GM12878 (cell line): ENCODE measurements around the gene CHST14. TPM values are rescaled to one million over a fixed set of nuclear protein-coding genes. Genes with fewer than 3 reads are reported as not detected.

ENCODE experiments used
- ATAC-seq: fragments of 200-7000 bp; cut with Tn5 transposase; 3 replicates; pipeline ENCODE4 v1.9.1; 2020; ENCODE audit warnings: mild to moderate bottlenecking, moderate library complexity
- BruUV-seq: library from RNA; stranded (reverse); fragments of 400-500 nt; replicated peaks from 2 replicates; lab custom pipeline; 2021; lab: Mats Ljungman, UMichigan
- CTCF ChIA-PET: fragments of 300-600 bp; sonication (Branson Sonifier 250); formaldehyde crosslinking; extraction: SDS; loops from one replicate; lab custom pipeline; 2021; ENCODE audit warnings: inconsistent platforms; lab: Yijun Ruan, JAX
- POLR2A ChIA-PET: fragments of 350-600 bp; formaldehyde crosslinking; extraction: SDS; loops from one replicate; lab custom pipeline; 2021; ENCODE audit warnings: inconsistent platforms; lab: Charles Lee
- RAD21 ChIA-PET: fragments of 300-600 bp; sonication (Branson Sonifier 250); formaldehyde crosslinking; loops from one replicate; lab custom pipeline; 2023; ENCODE audit warnings: antibody characterized with exemption; ENCODE audit not compliant: unreplicated experiment; lab: Charles Lee
- SMC1A ChIA-PET: fragments of 300-600 bp; sonication (Branson Sonifier 250); formaldehyde crosslinking; loops from one replicate; lab custom pipeline; 2023; ENCODE audit not compliant: unreplicated experiment, uncharacterized antibody; lab: Charles Lee
- DNase-seq: peaks from one replicate; pipeline ENCODE4 v3.0.0-alpha.2; 2011; ENCODE audit warnings: low read depth, low spot score
- FAIRE-seq: peaks from 3 replicates; lab custom pipeline; 2011; peaks lifted over from hg19 to GRCh38; lab: Jason Lieb, UNC
- H2AFZ ChIP-seq: 2 replicates; pipeline ENCODE4 v1.6.0; 2011; ENCODE audit warnings: low read depth, low read length, control low read depth; ENCODE audit not compliant: control insufficient read depth
- H3K27ac ChIP-seq: 2 replicates; pipeline ENCODE4 v1.5.1; 2011; ENCODE audit warnings: control low read depth; ENCODE audit not compliant: control insufficient read depth, insufficient read depth
- H3K27me3 ChIP-seq, 2 experiments: replicated peaks in 1 of 2; 2 replicates each; pipeline versions ENCODE4 v1.6.0 to v1.6.1; 2011; ENCODE audit warnings: low read length in 1 of 2; ENCODE audit not compliant: control insufficient read depth in 2 of 2, insufficient read depth in 2 of 2
- H3K36me3 ChIP-seq, 2 experiments: 2 replicates each; pipeline ENCODE4 v1.5.1; 2011; ENCODE audit warnings: low read length in 1 of 2; ENCODE audit not compliant: control insufficient read depth in 2 of 2, insufficient read depth in 2 of 2
- H3K4me1 ChIP-seq: 2 replicates; pipeline ENCODE4 v1.6.1; 2011; ENCODE audit warnings: mild to moderate bottlenecking, low read length, moderate library complexity, mixed read lengths; ENCODE audit not compliant: control insufficient read depth, insufficient read depth
- H3K4me2 ChIP-seq: 2 replicates; pipeline ENCODE4 v1.6.0; 2011; ENCODE audit warnings: control low read depth; ENCODE audit not compliant: control insufficient read depth, insufficient read depth
- H3K4me3 ChIP-seq: fragments of 200-600 bp; sonication (generic); 2 replicates; pipeline ENCODE4 v1.5.1; 2016
- H3K79me2 ChIP-seq: 2 replicates; pipeline ENCODE4 v1.6.0; 2011; ENCODE audit warnings: low read length; ENCODE audit not compliant: control insufficient read depth, insufficient read depth
- H3K9ac ChIP-seq: 2 replicates; pipeline ENCODE4 v1.8.0; 2011; ENCODE audit warnings: low read length, control low read depth, mixed read lengths; ENCODE audit not compliant: control insufficient read depth, insufficient read depth
- H3K9me3 ChIP-seq: replicated peaks from 3 replicates; pipeline ENCODE4 v1.5.1; 2011; ENCODE audit warnings: mild to moderate bottlenecking, low read length; ENCODE audit not compliant: control insufficient read depth, insufficient read depth
- H4K20me1 ChIP-seq: 2 replicates; pipeline ENCODE4 v1.6.0; 2011; ENCODE audit not compliant: control insufficient read depth, insufficient read depth
- CBX5 ChIP-seq: sonication (generic); IDR thresholded peaks from 2 replicates; pipeline ENCODE4 v1.6.1; 2016; ENCODE audit warnings: low read depth, moderate library complexity, mild to moderate bottlenecking, inconsistent platforms
- CREM ChIP-seq: IDR thresholded peaks from 2 replicates; pipeline ENCODE4 v1.6.1; 2014; ENCODE audit warnings: antibody characterized with exemption, low read depth
- EED ChIP-seq: sonication (generic); IDR thresholded peaks from 2 replicates; pipeline ENCODE4 v1.6.1; 2016; ENCODE audit warnings: antibody characterized with exemption, low read depth
- GABPA ChIP-seq: IDR thresholded peaks from 2 replicates; pipeline ENCODE4 v1.6.1; 2014; ENCODE audit warnings: antibody characterized with exemption, low read depth, mild to moderate bottlenecking, inconsistent platforms
- IKZF2 ChIP-seq, 2 experiments: fragments of 450-650 bp; IDR thresholded peaks; 2 replicates each; pipeline ENCODE4 v1.6.1; 2017; ENCODE audit warnings: mild to moderate bottlenecking in 2 of 2, moderate library complexity in 2 of 2
- KDM1A ChIP-seq: fragments of 200-600 bp; sonication (generic); IDR thresholded peaks from 2 replicates; pipeline ENCODE4 v1.6.1; 2016; ENCODE audit warnings: borderline replicate concordance
- NFIC ChIP-seq: IDR thresholded peaks from 2 replicates; pipeline ENCODE4 v1.6.1; 2012; ENCODE audit warnings: low read depth, mild to moderate bottlenecking, inconsistent platforms, low read length, moderate library complexity
- STAT1 ChIP-seq: fragments of 450-650 bp; conservative IDR thresholded peaks from 2 replicates; pipeline ENCODE4 v1.6.1; 2014; ENCODE audit warnings: antibody characterized with exemption, mild to moderate bottlenecking
- TCF7 ChIP-seq: IDR thresholded peaks from 2 replicates; pipeline ENCODE4 v1.6.1; 2014; ENCODE audit warnings: antibody characterized with exemption, borderline replicate concordance
- YY1 ChIP-seq: IDR thresholded peaks from 2 replicates; pipeline ENCODE4 v1.6.1; 2011; ENCODE audit warnings: low read depth, mild to moderate bottlenecking, low read length
- ZBED1 ChIP-seq: IDR thresholded peaks from 2 replicates; pipeline ENCODE4 v1.6.1; 2016; ENCODE audit warnings: borderline replicate concordance
- whole genome bisulfite sequencing: methylation state at CpG from one replicate; pipeline ENCODE4 v1.1.6; 2016; ENCODE audit warnings: low lambda C conversion rate; ENCODE audit not compliant: insufficient replicate concordance, insufficient coverage; ENCODE audit errors: missing lambda C conversion rate; 5-methylcytosine and 5-hydroxymethylcytosine counted together
- in situ Hi-C: fragments of 300-500 bp; cut with MboI; formaldehyde crosslinking; loops from 9 replicates; pipeline ENCODE4 v1.14.3; 2018; ENCODE audit warnings: mixed read lengths
- intact Hi-C: fragments of 100-400 bp; cut with micrococcal nuclease; formaldehyde crosslinking; loops from one replicate; pipeline ENCODE4 v1.14.2; 2022; ENCODE audit not compliant: unreplicated experiment
- polyA plus RNA-seq, 11 experiments: library from polyadenylated mRNA; depleted of rRNA in 4 of 11; unstranded in 6 of 11; stranded (reverse) in 5 of 11; fragments of >200 nt; fragmentation: Nextera tagmentation in 4 of 11; fragmentation: Illumina TruSeq in 1 of 11; extraction: Ambion mirVana in 4 of 11; extraction: Trizol in 1 of 11; gene quantifications; 1 replicate in 1 of 11; 2 replicates in 10 of 11; pipeline versions ENCODE4 v1.2.1 to v1.2.3, GENCODE V29; 2011 to 2016; ENCODE audit warnings: inconsistent platforms in 2 of 11, missing spikeins in 2 of 11, low read depth in 1 of 11
- total RNA-seq, 4 experiments: library from RNA; depleted of rRNA in 3 of 4; stranded (reverse); fragments of >200 nt in 3 of 4; fragmentation: Illumina TruSeq in 1 of 4; extraction: Trizol in 1 of 4; gene quantifications; 2 replicates each; pipeline versions ENCODE4 v1.2.1 to v1.2.3, GENCODE V29; 2013 to 2021
- TF ChIP-seq, protein P1 (sequence below): IDR thresholded peaks from 2 replicates; pipeline ENCODE4 v1.6.1; 2012; ENCODE audit warnings: low read depth, low read length, improper control_type of control experiment
- TF ChIP-seq, protein P2 (sequence below): IDR thresholded peaks from 2 replicates; pipeline ENCODE4 v1.6.1; 2012; ENCODE audit warnings: mild to moderate bottlenecking, low read depth, low read length

CHST14 gene
- total and polyA plus RNA-seq, 10 of the 15 experiments (the other 5 are each of a cell fraction or from before 2014, with no cell fraction given), result 1.3 to 12.8 (median 6.2) TPM

DNA sequence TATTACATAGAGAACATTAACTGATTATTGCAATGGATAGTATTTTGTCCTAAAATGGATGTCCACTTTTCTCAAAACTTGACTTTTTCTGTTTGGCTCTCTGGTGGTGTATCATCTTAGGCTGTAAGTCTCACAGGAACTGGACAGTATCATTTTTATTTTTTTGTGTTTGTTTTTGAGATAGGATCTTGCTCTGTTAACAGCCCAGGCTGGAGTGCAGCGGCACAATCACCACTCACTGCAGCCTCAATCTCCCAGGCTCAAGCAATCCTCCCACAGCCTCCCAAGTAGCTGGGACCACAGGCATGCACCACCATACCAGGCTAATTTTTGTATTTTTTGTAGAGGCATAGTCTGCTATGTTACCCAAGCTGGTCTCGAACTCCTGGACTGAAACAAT, 13.1 kb downstream of the CHST14 start:
- intact Hi-C loops, result no loop called here
- TF ChIP-seq, protein P1, sequence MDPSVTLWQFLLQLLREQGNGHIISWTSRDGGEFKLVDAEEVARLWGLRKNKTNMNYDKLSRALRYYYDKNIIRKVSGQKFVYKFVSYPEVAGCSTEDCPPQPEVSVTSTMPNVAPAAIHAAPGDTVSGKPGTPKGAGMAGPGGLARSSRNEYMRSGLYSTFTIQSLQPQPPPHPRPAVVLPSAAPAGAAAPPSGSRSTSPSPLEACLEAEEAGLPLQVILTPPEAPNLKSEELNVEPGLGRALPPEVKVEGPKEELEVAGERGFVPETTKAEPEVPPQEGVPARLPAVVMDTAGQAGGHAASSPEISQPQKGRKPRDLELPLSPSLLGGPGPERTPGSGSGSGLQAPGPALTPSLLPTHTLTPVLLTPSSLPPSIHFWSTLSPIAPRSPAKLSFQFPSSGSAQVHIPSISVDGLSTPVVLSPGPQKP, result no peak
- TF ChIP-seq CBX5, result no peak
- TF ChIP-seq, all 136 proteins: peak for 0
- in situ Hi-C loops, result no loop called here
- FAIRE-seq (no peak), ATAC-seq (no peak), DNase-seq (no peak)
- H3K4me3 ChIP-seq, result no peak overlapping the region
- no peaks in the 10 kb centered on the region for H3K9me3 ChIP-seq
- ChIA-PET RAD21 (no interaction called here), CTCF (no interaction called here), POLR2A (no interaction called here), SMC1A (no interaction called here)
- BruUV-seq, result no TSS peak
- H3K4me2 ChIP-seq, result no peak overlapping the region
- H3K4me1 ChIP-seq, result no peaks in the 10 kb centered on the region
- no peak overlapping the region for H2AFZ ChIP-seq
- no peaks in the 10 kb centered on the region for H3K36me3 ChIP-seq
- H3K79me2 ChIP-seq, result no peaks in the 10 kb centered on the region
- no peak overlapping the region for H3K9ac ChIP-seq
- no peak overlapping the region for H3K27ac ChIP-seq
- no peaks in the 10 kb centered on the region for H3K27me3 ChIP-seq
- no peaks in the 10 kb centered on the region for H4K20me1 ChIP-seq
- 50% methylated on average over 2 of the region's 2 CpGs for WGBS

DNA sequence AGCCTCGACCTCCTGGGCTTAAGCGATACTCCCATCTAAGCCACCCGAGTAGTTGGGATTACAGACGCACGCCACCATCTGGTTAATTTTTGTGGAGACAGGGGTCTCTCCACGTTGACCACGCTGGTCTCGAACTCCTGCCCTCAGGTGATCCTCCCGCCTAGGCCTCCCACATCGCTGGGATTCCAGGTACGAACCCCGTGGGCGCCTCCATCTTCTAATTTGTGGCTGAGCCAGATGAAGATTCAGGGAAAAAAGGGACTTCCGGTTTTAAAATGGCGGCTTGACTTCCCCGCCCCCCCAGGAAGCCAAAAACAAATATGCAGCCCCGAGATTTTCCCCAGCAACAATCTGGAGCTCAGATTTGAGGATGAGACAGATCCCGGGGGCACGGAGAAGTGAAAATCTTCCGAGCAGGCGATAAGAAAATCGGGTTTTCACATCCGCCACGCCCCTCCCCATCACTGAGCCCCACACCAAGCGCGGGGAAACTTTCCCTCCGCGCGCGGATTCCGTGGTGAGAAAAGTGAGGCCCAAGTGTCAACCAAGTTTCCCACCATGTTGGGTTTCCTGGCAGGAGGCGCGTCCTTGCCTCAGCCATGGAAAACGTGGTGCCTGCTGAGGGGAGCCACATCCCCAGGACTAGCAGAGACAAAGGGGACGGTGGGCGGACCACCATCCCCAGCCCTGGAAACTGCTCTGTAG, 15.4 kb downstream of the CHST14 start:
- no peak for TF ChIP-seq CREM
- TF ChIP-seq YY1, result no peak
- TF ChIP-seq, protein P2, sequence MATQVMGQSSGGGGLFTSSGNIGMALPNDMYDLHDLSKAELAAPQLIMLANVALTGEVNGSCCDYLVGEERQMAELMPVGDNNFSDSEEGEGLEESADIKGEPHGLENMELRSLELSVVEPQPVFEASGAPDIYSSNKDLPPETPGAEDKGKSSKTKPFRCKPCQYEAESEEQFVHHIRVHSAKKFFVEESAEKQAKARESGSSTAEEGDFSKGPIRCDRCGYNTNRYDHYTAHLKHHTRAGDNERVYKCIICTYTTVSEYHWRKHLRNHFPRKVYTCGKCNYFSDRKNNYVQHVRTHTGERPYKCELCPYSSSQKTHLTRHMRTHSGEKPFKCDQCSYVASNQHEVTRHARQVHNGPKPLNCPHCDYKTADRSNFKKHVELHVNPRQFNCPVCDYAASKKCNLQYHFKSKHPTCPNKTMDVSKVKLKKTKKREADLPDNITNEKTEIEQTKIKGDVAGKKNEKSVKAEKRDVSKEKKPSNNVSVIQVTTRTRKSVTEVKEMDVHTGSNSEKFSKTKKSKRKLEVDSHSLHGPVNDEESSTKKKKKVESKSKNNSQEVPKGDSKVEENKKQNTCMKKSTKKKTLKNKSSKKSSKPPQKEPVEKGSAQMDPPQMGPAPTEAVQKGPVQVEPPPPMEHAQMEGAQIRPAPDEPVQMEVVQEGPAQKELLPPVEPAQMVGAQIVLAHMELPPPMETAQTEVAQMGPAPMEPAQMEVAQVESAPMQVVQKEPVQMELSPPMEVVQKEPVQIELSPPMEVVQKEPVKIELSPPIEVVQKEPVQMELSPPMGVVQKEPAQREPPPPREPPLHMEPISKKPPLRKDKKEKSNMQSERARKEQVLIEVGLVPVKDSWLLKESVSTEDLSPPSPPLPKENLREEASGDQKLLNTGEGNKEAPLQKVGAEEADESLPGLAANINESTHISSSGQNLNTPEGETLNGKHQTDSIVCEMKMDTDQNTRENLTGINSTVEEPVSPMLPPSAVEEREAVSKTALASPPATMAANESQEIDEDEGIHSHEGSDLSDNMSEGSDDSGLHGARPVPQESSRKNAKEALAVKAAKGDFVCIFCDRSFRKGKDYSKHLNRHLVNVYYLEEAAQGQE, result no peak
- no peak for TF ChIP-seq IKZF2 (IDR thresholded peaks at IDR 0.05)
- TF ChIP-seq ZBED1, result no peak
- TF ChIP-seq NFIC, result no peak
- no peak for TF ChIP-seq STAT1
- no peak for TF ChIP-seq TCF7
- no peak for TF ChIP-seq GABPA
- TF ChIP-seq KDM1A, result no peak
- no peak for TF ChIP-seq EED
- RAD21 ChIA-PET, result no interaction called here
- H3K4me3 ChIP-seq, result no peak overlapping the region
- no peak for ATAC-seq
- no peak overlapping the region for H2AFZ ChIP-seq
- no peaks in the 10 kb centered on the region for H3K9me3 ChIP-seq
- H3K4me1 ChIP-seq, result no peaks in the 10 kb centered on the region
- H4K20me1 ChIP-seq, result no peaks in the 10 kb centered on the region
- no peaks in the 10 kb centered on the region for H3K79me2 ChIP-seq
- no peak for DNase-seq
- in situ Hi-C loops (no loop called here), intact Hi-C loops (no loop called here)
- POLR2A ChIA-PET, result no interaction called here
- no peak overlapping the region for H3K27ac ChIP-seq
- 51% methylated on average over 34 of the region's 36 CpGs for WGBS
- no peaks in the 10 kb centered on the region for H3K36me3 ChIP-seq
- SMC1A ChIA-PET, result no interaction called here
- no TSS peak for BruUV-seq
- no peak overlapping the region for H3K4me2 ChIP-seq
- H3K27me3 ChIP-seq, result no peaks in the 10 kb centered on the region
- CTCF ChIA-PET, result interaction anchor here (0.6 to 1.3 kb wide), 3 partner anchors 8 to 416 kb away, joined by 3 read pairs; no protein-coding TSS in a partner anchor
- no peak for FAIRE-seq
- no peak overlapping the region for H3K9ac ChIP-seq
